ENCODE results near the gene PDGFD. TPM values are rescaled to one million over a fixed set of nuclear protein-coding genes. Genes with fewer than 3 reads are reported as not detected.

The PDGFD gene
- total and polyA plus RNA-seq, 2 experiments from 2014 or later = 1.9 to 4.5 TPM

- TF ChIP-seq REST (IDR thresholded peaks at IDR 0.05; ENCODE audit: unreplicated experiment) (no peak), JUNB (IDR thresholded peaks at IDR 0.05; ENCODE audit: unreplicated experiment) (no peak), ETS1 (IDR thresholded peaks at IDR 0.05) (no peak)
Observed at GRCh38 chr11:103889679-103890078, 274.3 kb downstream of the PDGFD start (continued).

- Histone ChIP-seq H3K27me3 (ENCODE audit: insufficient read depth) (no peaks in the 10 kb centered on the region), H3K4me1 (ENCODE audit: insufficient read depth) (no peaks in the 10 kb centered on the region), H3K4me3 (no peak overlapping the region), H3K4me2 (no peak overlapping the region), H3F3A (replicated peaks; ENCODE audit: low read depth) (no peaks in the 10 kb centered on the region), H4K20me1 (replicated peaks; ENCODE audit: insufficient read depth) (no peaks in the 10 kb centered on the region), H3K9me2 (ENCODE audit: insufficient read depth) (0 out of 2 replicates have a peak, but pooled peaks cover under 1% of the 10 kb centered on the region), H3K79me2 (replicated peaks; ENCODE audit: insufficient read depth) (no peaks in the 10 kb centered on the region), H3K36me3 (ENCODE audit: insufficient read depth) (no peaks in the 10 kb centered on the region), H2AFZ (no peak overlapping the region), H3K27ac (ENCODE audit: low read depth) (no peak overlapping the region)
- Mint-ChIP-seq H3K4me3 (no peak overlapping the region), H3K4me1 (peaks cover 4% of the 10 kb centered on the region; the same call in 1 of the 3 replicates), H3K27ac (no peak overlapping the region), H3K36me3 (ENCODE audit: low read depth) (no peaks in the 10 kb centered on the region), H3K27me3 (ENCODE audit: insufficient read depth, low read depth, poor library complexity) (peaks cover 2% of the 10 kb centered on the region), H3K9me3 (peaks cover 2% of the 10 kb centered on the region; the same call in 2 of the 3 replicates)
- DNase-seq (ENCODE audit: low spot score) (no peak), ATAC-seq (no peak)
- TF ChIP-seq ZNF462 (CRISPR knock-in tag; IDR thresholded peaks at IDR 0.05) (no peak), JUNB (IDR thresholded peaks at IDR 0.05; ENCODE audit: unreplicated experiment) (no peak), POLR2AphosphoS5 (IDR thresholded peaks at IDR 0.05; ENCODE audit: low read depth) (no peak), REST (IDR thresholded peaks at IDR 0.05; ENCODE audit: unreplicated experiment) (no peak), NANOG (IDR thresholded peaks at IDR 0.05; ENCODE audit: borderline replicate concordance) (no peak), ZNF114 (CRISPR knock-in tag; IDR thresholded peaks at IDR 0.05) (no peak), EZH2phosphoT487 (IDR thresholded peaks at IDR 0.05; ENCODE audit: unreplicated experiment) (no peak)
Observed at GRCh38 chr11:103888541-103888951, 275.4 kb downstream of the PDGFD start.
